ENCODE measurements around the gene TOE1. TPM values are rescaled to one million over a fixed set of nuclear protein-coding genes. Genes with fewer than 3 reads are reported as not detected.

Gene TOE1
- total and polyA plus RNA-seq, 2 of the 8 experiments (the other 6 are each of a cell fraction or from before 2014, with no cell fraction given) = 15.2 to 25.8 TPM

DNA sequence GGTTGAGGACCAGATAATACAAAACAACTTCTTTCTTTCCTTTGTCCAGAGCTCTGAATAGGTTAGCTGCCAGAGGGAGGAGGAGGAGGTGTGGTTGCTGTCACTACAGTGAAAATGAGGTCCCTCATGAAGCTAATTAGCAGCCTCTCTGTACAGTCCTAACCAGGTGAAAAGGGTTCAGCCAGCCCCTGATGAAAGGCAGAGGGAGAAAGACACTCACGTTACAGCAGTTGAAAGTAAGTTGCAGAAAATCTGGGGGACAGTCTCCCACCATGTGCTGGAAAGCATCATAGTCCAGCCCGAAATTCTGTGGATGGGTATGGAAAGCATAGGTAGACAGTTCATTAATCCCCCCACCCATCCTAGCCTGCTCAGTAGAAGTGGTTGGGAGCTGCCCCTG is 6.5 kb downstream of the TOE1 start:
- no peak overlapping the region for H2BK15ac ChIP-seq (ENCODE audit: low read length)
- H4K8ac ChIP-seq (ENCODE audit: extremely low read depth, insufficient read depth, low read length) = no peak overlapping the region
- DNase-seq (ENCODE audit: low read depth in 1 of 2, low spot score in 2 of 2) = no peak
- ChIA-PET CTCF (ENCODE audit: partially characterized antibody) (interaction anchor here (1.1 to 13.4 kb wide), 7 partner anchors 12 to 332 kb away, joined by 3 to 139 read pairs (median 5); no protein-coding TSS in a partner anchor), POLR2A (ENCODE audit: partially characterized antibody) (interaction anchor here (0.6 to 21.4 kb wide), 8 partner anchors 9 to 205 kb away, joined by 3 to 472 read pairs (median 4); partner anchors contain the start of genes HPDL, PRDX1 and TESK2)
- no peak overlapping the region for H3K4me3 ChIP-seq (ENCODE audit: extremely low read depth in 1 of 4, insufficient read depth in 2 of 4, low read depth in 3 of 4, low read length in 4 of 4)
- H2BK12ac ChIP-seq (ENCODE audit: low read depth, low read length) = no peak overlapping the region
- no peak overlapping the region for H3K56ac ChIP-seq (replicated peaks; ENCODE audit: insufficient read length, low read depth, low read length)
- no peak overlapping the region for H2AK5ac ChIP-seq (ENCODE audit: low read depth, low read length)
- peaks cover 15 to 42% (median 34%) of the 10 kb centered on the region in 4 experiments; a peak in 7 of 8 replicates for H3K36me3 ChIP-seq (ENCODE audit: control insufficient read depth in 2 of 4, insufficient read depth in 4 of 4, low read length in 3 of 4)
- H3K4me1 ChIP-seq (replicated peaks in 1 of 4; ENCODE audit: control insufficient read depth in 3 of 4, insufficient read depth in 4 of 4, low read length in 3 of 4) = no peaks in the 10 kb centered on the region
- no peak overlapping the region for H3K4me2 ChIP-seq (ENCODE audit: insufficient read depth in 1 of 2, low read depth in 2 of 2, low read length in 2 of 2)
- no peaks in the 10 kb centered on the region for H3K23me2 ChIP-seq (ENCODE audit: low read depth, low read length)
- H4K5ac ChIP-seq (ENCODE audit: insufficient read length, low read depth, low read length) = no peak overlapping the region
- no peak overlapping the region for H4K91ac ChIP-seq (replicated peaks; ENCODE audit: insufficient read length, low read length)
- no peak overlapping the region for H3K4ac ChIP-seq (replicated peaks; ENCODE audit: insufficient read length, low read depth, low read length)
- no peak for FAIRE-seq
- no peak overlapping the region for H2BK20ac ChIP-seq (ENCODE audit: low read length)
- H3K23ac ChIP-seq (ENCODE audit: insufficient read length) = no peak overlapping the region
- H3K14ac ChIP-seq (ENCODE audit: insufficient read length) = no peak overlapping the region
- H2BK5ac ChIP-seq (ENCODE audit: low read depth, low read length) = no peak overlapping the region
- H3K79me2 ChIP-seq (ENCODE audit: control insufficient read depth in 1 of 2, insufficient read depth in 2 of 2, low read length in 2 of 2) = peaks cover 0 to 6% of the 10 kb centered on the region in 2 experiments; a peak in 3 of 4 replicates
- no peak overlapping the region for H3K27ac ChIP-seq (ENCODE audit: low read depth, low read length)
- no peak overlapping the region for H3K18ac ChIP-seq (ENCODE audit: extremely low read depth, low read length)
- H3K9me3 ChIP-seq (ENCODE audit: insufficient read depth in 2 of 2, low read depth in 1 of 2, low read length in 1 of 2) = no peaks in the 10 kb centered on the region
- no peak overlapping the region for H2BK120ac ChIP-seq (replicated peaks; ENCODE audit: low read depth, low read length)
- 85% methylated on average over 2 of the region's 2 CpGs; no CpG with 5 or more reads in 1 of the 2 experiments for WGBS, 2 experiments (ENCODE audit: extremely low coverage in 1 of 2, insufficient coverage in 1 of 2, insufficient read length in 1 of 2, insufficient replicate concordance in 2 of 2, low coverage in 1 of 2, low lambda C conversion rate in 2 of 2, missing lambda C conversion rate in 1 of 2)
- no peaks in the 10 kb centered on the region for H3K79me1 ChIP-seq (ENCODE audit: low read depth, low read length)
- no peak overlapping the region for H2AFZ ChIP-seq (ENCODE audit: low read length)
- no peaks in the 10 kb centered on the region for H3K27me3 ChIP-seq (replicated peaks in 1 of 4; ENCODE audit: control insufficient read depth in 3 of 4, extremely low read depth in 1 of 4, insufficient read depth in 3 of 4, low read length in 3 of 4)
- no peak overlapping the region for H3K9ac ChIP-seq (replicated peaks in 1 of 4; ENCODE audit: extremely low read depth in 1 of 4, low read depth in 3 of 4, low read length in 3 of 4)
- H4K20me1 ChIP-seq (replicated peaks in 1 of 2; ENCODE audit: control insufficient read depth in 1 of 2, insufficient read depth in 2 of 2, low read length in 2 of 2) = peaks cover 0 to 2% of the 10 kb centered on the region in 2 experiments
